Measurements from ENCODE around the gene ITPRID2. TPM values are rescaled to one million over a fixed set of nuclear protein-coding genes. Genes with fewer than 3 reads are reported as not detected.

ITPRID2 gene
- total and polyA plus RNA-seq, 2 of the 4 experiments (the other 2 are of a cell fraction): 74.1 to 187 TPM

GRCh38 chr2:181923121-181923520 lies 31.6 kb downstream of the ITPRID2 start:
- Histone ChIP-seq H2BK20ac (ENCODE audit: low read depth, low read length) (no peak overlapping the region), H3K9ac (ENCODE audit: low read depth, low read length) (no peak overlapping the region), H3K9me1 (ENCODE audit: insufficient read depth, low read length) (peaks cover 5% of the 10 kb centered on the region; the same call in 1 of the 2 replicates), H3K79me1 (ENCODE audit: low read depth in 1 of 2, low read length in 2 of 2) (peaks cover 12 to 33% of the 10 kb centered on the region in 2 experiments), H4K20me1 (ENCODE audit: insufficient read depth, low read length) (peaks cover 10% of the 10 kb centered on the region; the same call in 1 of the 2 replicates), H4K8ac (ENCODE audit: low read depth in 2 of 2, low read length in 2 of 2) (no peak overlapping the region), H3K56ac (ENCODE audit: extremely low read depth, insufficient read depth, low read length) (no peak overlapping the region), H3K4me2 (ENCODE audit: low read depth, low read length) (no peak overlapping the region), H3K4ac (ENCODE audit: low read depth, low read length) (no peak overlapping the region), H3K14ac (replicated peaks; ENCODE audit: low read depth, low read length) (no peak overlapping the region), H2BK5ac (ENCODE audit: low read depth, low read length, poor library complexity, severe bottlenecking) (no peak overlapping the region), H2BK120ac (ENCODE audit: low read depth, low read length) (no peak overlapping the region), H2BK15ac (ENCODE audit: low read depth, low read length) (no peak overlapping the region), H3K18ac (ENCODE audit: low read depth, low read length) (no peak overlapping the region), H3K4me3 (ENCODE audit: insufficient read depth, low read depth, low read length) (no peak overlapping the region), H3K9me3 (ENCODE audit: control insufficient read depth, insufficient read depth, low read length) (no peaks in the 10 kb centered on the region), H3K27me3 (ENCODE audit: control insufficient read depth, insufficient read depth, low read length) (no peaks in the 10 kb centered on the region), H3K36me3 (ENCODE audit: control insufficient read depth, insufficient read depth, low read length) (peaks cover 24% of the 10 kb centered on the region), H3K23ac (ENCODE audit: low read depth, low read length) (no peak overlapping the region), H2AK9ac (replicated peaks; ENCODE audit: low read depth, low read length, poor library complexity) (no peak overlapping the region), H2AFZ (replicated peaks; ENCODE audit: low read length, poor library complexity) (no peak overlapping the region), H3K4me1 (ENCODE audit: control insufficient read depth, insufficient read depth, low read length) (no peaks in the 10 kb centered on the region), H4K91ac (ENCODE audit: insufficient read depth, low read depth, low read length) (no peak overlapping the region), H2AK5ac (ENCODE audit: low read depth, low read length) (no peak overlapping the region), H3K27ac (ENCODE audit: insufficient read depth, low read length) (no peak overlapping the region), H4K5ac (ENCODE audit: low read depth, low read length) (no peak overlapping the region)
- TF ChIP-seq, protein P1, sequence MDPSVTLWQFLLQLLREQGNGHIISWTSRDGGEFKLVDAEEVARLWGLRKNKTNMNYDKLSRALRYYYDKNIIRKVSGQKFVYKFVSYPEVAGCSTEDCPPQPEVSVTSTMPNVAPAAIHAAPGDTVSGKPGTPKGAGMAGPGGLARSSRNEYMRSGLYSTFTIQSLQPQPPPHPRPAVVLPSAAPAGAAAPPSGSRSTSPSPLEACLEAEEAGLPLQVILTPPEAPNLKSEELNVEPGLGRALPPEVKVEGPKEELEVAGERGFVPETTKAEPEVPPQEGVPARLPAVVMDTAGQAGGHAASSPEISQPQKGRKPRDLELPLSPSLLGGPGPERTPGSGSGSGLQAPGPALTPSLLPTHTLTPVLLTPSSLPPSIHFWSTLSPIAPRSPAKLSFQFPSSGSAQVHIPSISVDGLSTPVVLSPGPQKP (IDR thresholded peaks at IDR 0.05; ENCODE audit: borderline replicate concordance, low read depth, low read length): no peak
- peak; percentile 71 for TF ChIP-seq MAFK (IDR thresholded peaks at IDR 0.05; ENCODE audit: low read depth, low read length)
- no TSS peak for BruUV-seq (replicated peaks)
- no CpG with 5 or more reads among the region's 1 CpG for WGBS, 2 experiments (ENCODE audit: extremely low coverage in 2 of 2, insufficient read length in 1 of 2)
- DNase-seq (no peak), ATAC-seq (ENCODE audit: low read depth) (no peak)
- ChIA-PET CTCF (no interaction called here), POLR2A (ENCODE audit: unreplicated experiment) (no interaction called here)
- in situ Hi-C loops (cut with MboI; ENCODE audit: low sequenced_read_pairs): loop anchor here (25.0 kb wide), 1 partner anchor 739 kb away; no protein-coding TSS in a partner anchor
- intact Hi-C loops (cut with micrococcal nuclease): no loop called here
- dilution Hi-C loops (cut with HindIII; ENCODE audit: low sequenced_read_pairs, unreplicated experiment): no loop called here

Measured in IMR-90 (cell line).